HepG2 (cell line): ENCODE measurements around the gene XPO5. TPM values are rescaled to one million over a fixed set of nuclear protein-coding genes. Genes with fewer than 3 reads are reported as not detected.
A peak's percentile ranks its signal among the peaks of the same experiment; 100 is the strongest.

ENCODE experiments used
- AKAP8 ChIP-seq: sonication (generic); formaldehyde crosslinking; IDR thresholded peaks from 2 replicates; pipeline ENCODE4 v1.5.1; 2020; ENCODE audit warnings: mild to moderate bottlenecking, missing genetic modification reagents
- CBX5 ChIP-seq: sonication (generic); formaldehyde crosslinking; IDR thresholded peaks from 2 replicates; pipeline ENCODE4 v1.4.0; 2020; ENCODE audit warnings: missing genetic modification reagents, borderline replicate concordance
- CENPX ChIP-seq: sonication (generic); formaldehyde crosslinking; IDR thresholded peaks from 2 replicates; pipeline ENCODE4 v1.9.0; 2021; ENCODE audit warnings: mild to moderate bottlenecking, missing genetic modification reagents, moderate library complexity
- CHD4 ChIP-seq: fragments of 200-600 bp; sonication (generic); IDR thresholded peaks from 2 replicates; pipeline ENCODE4 v1.7.0; 2017; ENCODE audit warnings: mild to moderate bottlenecking, low read length, borderline replicate concordance
- FOXA1 ChIP-seq, 2 experiments: fragments of 450-650 bp in 1 of 2; sonication (generic) in 1 of 2; formaldehyde crosslinking in 1 of 2; IDR thresholded peaks; 2 replicates each; pipeline versions ENCODE4 v1.4.0 to v1.6.1; 2016 to 2020; ENCODE audit warnings: missing genetic modification reagents in 1 of 2
- FOXJ3 ChIP-seq: sonication (generic); formaldehyde crosslinking; IDR thresholded peaks from 2 replicates; pipeline ENCODE4 v1.4.0; 2020; ENCODE audit warnings: missing genetic modification reagents, mild to moderate bottlenecking, borderline replicate concordance
- HMG20B ChIP-seq: conservative IDR thresholded peaks from 2 replicates; pipeline ENCODE4 v1.6.1; 2016; ENCODE audit warnings: missing genetic modification reagents, missing compliant biosample characterization
- HNF4G ChIP-seq, 2 experiments: sonication (generic) in 1 of 2; formaldehyde crosslinking in 1 of 2; IDR thresholded peaks; 2 replicates each; pipeline versions ENCODE4 v1.4.0 to v1.6.1; 2011 to 2020; ENCODE audit warnings: borderline replicate concordance in 2 of 2, low read depth in 2 of 2, mild to moderate bottlenecking in 2 of 2, low read length in 1 of 2, missing genetic modification reagents in 1 of 2, moderate library complexity in 1 of 2
- MYNN ChIP-seq: sonication (generic); formaldehyde crosslinking; IDR thresholded peaks from 2 replicates; pipeline ENCODE4 v1.4.0; 2020; ENCODE audit warnings: mild to moderate bottlenecking, low read depth, missing genetic modification reagents
- PHF21A ChIP-seq: sonication (generic); formaldehyde crosslinking; IDR thresholded peaks from 2 replicates; pipeline ENCODE4 v1.5.0; 2020; ENCODE audit warnings: mild to moderate bottlenecking, missing genetic modification reagents
- RAD21 ChIP-seq: fragments of 450-650 bp; formaldehyde crosslinking; IDR thresholded peaks from 2 replicates; pipeline ENCODE4 v1.5.0; 2020; ENCODE audit warnings: mild to moderate bottlenecking
- SNAPC5 ChIP-seq: sonication (generic); formaldehyde crosslinking; IDR thresholded peaks from 2 replicates; pipeline ENCODE4 v1.8.1; 2023; ENCODE audit warnings: mild to moderate bottlenecking, missing genetic modification reagents, borderline replicate concordance
- SP2 ChIP-seq: sonication (generic); formaldehyde crosslinking; IDR thresholded peaks from 2 replicates; pipeline ENCODE4 v1.5.1; 2020; ENCODE audit warnings: mild to moderate bottlenecking, missing genetic modification reagents
- XRCC5 ChIP-seq: fragments of 200-400 bp; formaldehyde crosslinking; optimal IDR thresholded peaks from 2 replicates; pipeline ENCODE3; 2017; ENCODE audit warnings: mild to moderate bottlenecking, low read length
- ZBTB4 ChIP-seq: sonication (generic); formaldehyde crosslinking; IDR thresholded peaks from 2 replicates; pipeline ENCODE4 v1.4.0; 2020; ENCODE audit warnings: missing genetic modification reagents, mild to moderate bottlenecking, borderline replicate concordance
- ZFP36L1 ChIP-seq: sonication (generic); formaldehyde crosslinking; IDR thresholded peaks from 2 replicates; pipeline ENCODE4 v1.8.0; 2022; ENCODE audit warnings: mild to moderate bottlenecking, missing genetic modification reagents, moderate library complexity
- ZNF10 ChIP-seq: sonication (generic); formaldehyde crosslinking; IDR thresholded peaks from 2 replicates; pipeline ENCODE4 v1.4.0; 2020; ENCODE audit warnings: mild to moderate bottlenecking, low read depth, missing genetic modification reagents, borderline replicate concordance
- ZNF143 ChIP-seq: sonication (generic); formaldehyde crosslinking; IDR thresholded peaks from 2 replicates; pipeline ENCODE4 v1.4.0; 2020; ENCODE audit warnings: missing genetic modification reagents
- ZNF740 ChIP-seq: sonication (generic); formaldehyde crosslinking; IDR thresholded peaks from 2 replicates; pipeline ENCODE4 v1.4.0; 2020; ENCODE audit warnings: missing genetic modification reagents
- ZNF75D ChIP-seq: sonication (generic); formaldehyde crosslinking; IDR thresholded peaks from 2 replicates; pipeline ENCODE4 v1.8.1; 2023; ENCODE audit warnings: missing genetic modification reagents, mild to moderate bottlenecking, borderline replicate concordance
- ZNF761 ChIP-seq: sonication (generic); formaldehyde crosslinking; conservative IDR thresholded peaks from 2 replicates; pipeline ENCODE4 v1.4.0; 2020; ENCODE audit warnings: mild to moderate bottlenecking, missing genetic modification reagents
- ZNF784 ChIP-seq: sonication (generic); formaldehyde crosslinking; IDR thresholded peaks from 2 replicates; pipeline ENCODE4 v1.5.1; 2020; ENCODE audit warnings: missing genetic modification reagents, mild to moderate bottlenecking, borderline replicate concordance
- polyA plus RNA-seq, 8 experiments: library from polyadenylated mRNA; depleted of rRNA in 3 of 8; stranded (reverse) in 7 of 8; unstranded in 1 of 8; fragments of >200 nt; fragmentation: Illumina TruSeq in 4 of 8; extraction: Trizol in 4 of 8; gene quantifications; 2 replicates each; pipeline versions ENCODE4 v1.2.1 to v1.2.3, GENCODE V29; 2011 to 2016; ENCODE audit warnings: low read depth in 4 of 8, missing spikeins in 1 of 8, mixed read lengths in 1 of 8; ENCODE audit not compliant: insufficient read depth in 1 of 8
- total RNA-seq, 5 experiments: library from RNA; depleted of rRNA; stranded (reverse); fragments of >200 nt; fragmentation: Illumina TruSeq; extraction: Trizol; gene quantifications; 2 replicates each; pipeline ENCODE4 v1.2.3, GENCODE V29; 2016; ENCODE audit warnings: low read depth in 1 of 5
- TF ChIP-seq, protein P1 (sequence below): IDR thresholded peaks from 2 replicates; pipeline ENCODE4 v1.6.1; 2016; ENCODE audit warnings: low read depth, borderline replicate concordance

XPO5 gene
- total and polyA plus RNA-seq, 2 of the 13 experiments (the other 11 are each of a cell fraction or from before 2014, with no cell fraction given), result 52.2 to 68.0 TPM

- TF ChIP-seq ZBTB4, result no peak
- 0 out of 2 replicates have a peak, but pooled peaks have one; percentile 32 for TF ChIP-seq ZFP36L1 (CRISPR knock-in tag)
- no peak for TF ChIP-seq AKAP8 (CRISPR knock-in tag)
- TF ChIP-seq PHF21A (CRISPR knock-in tag), result no peak
- no peak for TF ChIP-seq HMG20B
- no peak for TF ChIP-seq CENPX (CRISPR knock-in tag)
- TF ChIP-seq CBX5 (CRISPR knock-in tag), result no peak
- no peak for TF ChIP-seq MYNN
- no peak for TF ChIP-seq ZNF10 (CRISPR knock-in tag)
- no peak for TF ChIP-seq CHD4
- TF ChIP-seq ZNF761 (CRISPR knock-in tag), result no peak
- TF ChIP-seq ZNF784 (CRISPR knock-in tag), result no peak
- TF ChIP-seq ZNF143 (CRISPR knock-in tag), result peak; percentile 34; the same call in 1 of the 2 replicates
- TF ChIP-seq SP2 (CRISPR knock-in tag), result 0 out of 2 replicates have a peak, but pooled peaks have one; percentile 15
- TF ChIP-seq RAD21 (CRISPR knock-in tag), result 0 out of 2 replicates have a peak, but pooled peaks have one; percentile 30
- TF ChIP-seq ZNF75D (CRISPR knock-in tag), result no peak
- no peak for TF ChIP-seq SNAPC5 (CRISPR knock-in tag)
- TF ChIP-seq HNF4G (IDR thresholded peaks at IDR 0.05; ENCODE audit: borderline replicate concordance, low read depth, low read length), result peak; percentile 99
- TF ChIP-seq HNF4G (CRISPR knock-in tag; IDR thresholded peaks at IDR 0.05; ENCODE audit: borderline replicate concordance, low read depth), result no peak; the same call in 1 of the 2 replicates
- TF ChIP-seq FOXJ3, result 0 out of 2 replicates have a peak, but pooled peaks have one; percentile 66
- TF ChIP-seq XRCC5, result peak; percentile 82
- TF ChIP-seq, protein P1, sequence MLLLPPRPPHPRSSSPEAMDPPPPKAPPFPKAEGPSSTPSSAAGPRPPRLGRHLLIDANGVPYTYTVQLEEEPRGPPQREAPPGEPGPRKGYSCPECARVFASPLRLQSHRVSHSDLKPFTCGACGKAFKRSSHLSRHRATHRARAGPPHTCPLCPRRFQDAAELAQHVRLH, result no peak
- no peak for TF ChIP-seq FOXA1 (IDR thresholded peaks at IDR 0.05)
- TF ChIP-seq FOXA1 (CRISPR knock-in tag; IDR thresholded peaks at IDR 0.05), result no peak
- TF ChIP-seq ZNF740 (CRISPR knock-in tag), result peak; percentile 97
Measured at GRCh38 chr6:43490523-43490939, 85.3 kb downstream of the XPO5 start (continued).
